Neural cell (in vitro differentiated cells): ENCODE results near the gene SLPI. TPM values are rescaled to one million over a fixed set of nuclear protein-coding genes. Genes with fewer than 3 reads are reported as not detected.

Source experiments
- H2AFZ ChIP-seq: fragments of 200-600, 300-800 bp; sonication (generic), shearing (Covaris generic); 2 replicates; pipeline ENCODE4 v1.6.0; 2014; ENCODE audit warnings: low read depth, mild to moderate bottlenecking, antibody characterized with exemption, low read length, moderate library complexity
- H3F3A ChIP-seq: fragments of 200-600 bp; shearing (Covaris generic); 2 replicates; pipeline ENCODE4 v1.6.1; 2016; ENCODE audit warnings: mild to moderate bottlenecking, moderate library complexity, mixed read lengths, antibody characterized with exemption, low read length; ENCODE audit not compliant: insufficient read depth, poor library complexity, severe bottlenecking
- H3K27ac ChIP-seq: fragments of 200-600, 300-800 bp; sonication (generic), shearing (Covaris generic); 2 replicates; pipeline ENCODE4 v1.5.1; 2014; ENCODE audit warnings: mild to moderate bottlenecking, low read length, moderate library complexity
- H3K27me3 ChIP-seq: fragments of 300-800, 200-600 bp; sonication (generic), shearing (Covaris generic); 2 replicates; pipeline ENCODE4 v1.6.0; 2014; ENCODE audit warnings: mild to moderate bottlenecking, low read depth, low read length, moderate library complexity; ENCODE audit not compliant: insufficient read depth
- H3K36me3 ChIP-seq: fragments of 300-800, 200-600 bp; sonication (generic), shearing (Covaris generic); 2 replicates; pipeline ENCODE4 v1.5.1; 2014; ENCODE audit warnings: mild to moderate bottlenecking, antibody characterized with exemption, low read length, moderate library complexity; ENCODE audit not compliant: insufficient read depth
- H3K4me2 ChIP-seq: fragments of 300-800, 200-600 bp; sonication (generic), shearing (Covaris generic); 2 replicates; pipeline ENCODE4 v1.6.0; 2014; ENCODE audit warnings: mild to moderate bottlenecking, low read length
- H3K4me3 ChIP-seq: fragments of 300-800, 200-600 bp; sonication (generic), shearing (Covaris generic); 2 replicates; pipeline ENCODE4 v1.5.1; 2014; ENCODE audit warnings: mild to moderate bottlenecking, low read length, moderate library complexity
- H3K79me2 ChIP-seq: fragments of 200-600 bp; shearing (Covaris generic); replicated peaks from 2 replicates; pipeline ENCODE4 v1.6.0; 2014; ENCODE audit warnings: mild to moderate bottlenecking, low read length, moderate library complexity; ENCODE audit not compliant: insufficient read depth
- H3K9ac ChIP-seq: fragments of 300-800, 200-600 bp; sonication (generic), shearing (Covaris generic); 2 replicates; pipeline ENCODE4 v1.6.1; 2016; ENCODE audit warnings: mild to moderate bottlenecking, low read length, mixed read lengths
- H3K9me2 ChIP-seq: fragments of 200-600 bp; shearing (Covaris generic); 2 replicates; pipeline ENCODE4 v1.6.1; 2016; ENCODE audit warnings: mild to moderate bottlenecking, low read length, mixed read lengths; ENCODE audit not compliant: insufficient read depth
- H3K9me3 ChIP-seq: fragments of 200-600, 300-800 bp; sonication (generic), shearing (Covaris generic); 2 replicates; pipeline ENCODE4 v1.6.1; 2016; ENCODE audit warnings: mild to moderate bottlenecking, mixed run types, low read length, moderate library complexity, mixed read lengths
- H4K20me1 ChIP-seq: fragments of 200-600 bp; shearing (Covaris generic); 2 replicates; pipeline ENCODE4 v1.6.1; 2016; ENCODE audit warnings: mild to moderate bottlenecking, mixed run types; ENCODE audit not compliant: insufficient read depth
- EP300 ChIP-seq: fragments of 450-650 bp; conservative IDR thresholded peaks from 2 replicates; pipeline ENCODE4 v1.6.1; 2014; ENCODE audit warnings: antibody characterized with exemption, mild to moderate bottlenecking, moderate library complexity; ENCODE audit not compliant: poor library complexity, severe bottlenecking
- EZH2 ChIP-seq: fragments of 200-600, 300-800 bp; shearing (Covaris generic), sonication (generic); IDR thresholded peaks from 2 replicates; pipeline ENCODE4 v1.6.1; 2014; ENCODE audit warnings: antibody characterized with exemption, low read length, borderline replicate concordance, mild to moderate bottlenecking; ENCODE audit not compliant: insufficient read depth, poor library complexity, severe bottlenecking
- MXI1 ChIP-seq: fragments of 450-650 bp; conservative IDR thresholded peaks from 2 replicates; pipeline ENCODE4 v1.6.1; 2014; ENCODE audit warnings: antibody characterized with exemption, mild to moderate bottlenecking; ENCODE audit not compliant: poor library complexity, severe bottlenecking
- POLR2AphosphoS5 ChIP-seq: IDR thresholded peaks from 2 replicates; pipeline ENCODE4 v1.6.1; 2012
- RAD21 ChIP-seq: fragments of 450-650 bp; conservative IDR thresholded peaks from 2 replicates; pipeline ENCODE4 v1.6.1; 2014; ENCODE audit warnings: antibody characterized with exemption, mild to moderate bottlenecking, moderate library complexity
- SMC3 ChIP-seq: fragments of 450-650 bp; conservative IDR thresholded peaks from 2 replicates; pipeline ENCODE4 v1.6.1; 2014; ENCODE audit warnings: antibody characterized with exemption, mild to moderate bottlenecking, moderate library complexity; ENCODE audit not compliant: poor library complexity
- TAF1 ChIP-seq: IDR thresholded peaks from 2 replicates; pipeline ENCODE4 v1.6.1; 2012; ENCODE audit warnings: low read depth
- polyA plus RNA-seq: library from polyadenylated mRNA; depleted of rRNA; stranded (reverse); fragments of >200 nt; gene quantifications from 2 replicates; pipeline ENCODE4 v1.2.3, GENCODE V29; 2014
- TF ChIP-seq, protein P1 (sequence below): IDR thresholded peaks from 2 replicates; pipeline ENCODE4 v1.6.1; 2012; ENCODE audit warnings: borderline replicate concordance
- TF ChIP-seq, protein P2 (sequence below): fragments of 450-650 bp; IDR thresholded peaks from 2 replicates; pipeline ENCODE4 v1.5.1; 2014; ENCODE audit warnings: antibody characterized with exemption, mild to moderate bottlenecking, moderate library complexity; ENCODE audit not compliant: poor library complexity, severe bottlenecking

SLPI gene
- polyA plus RNA-seq, 1 donor from 2014 or later, result not detected

DNA sequence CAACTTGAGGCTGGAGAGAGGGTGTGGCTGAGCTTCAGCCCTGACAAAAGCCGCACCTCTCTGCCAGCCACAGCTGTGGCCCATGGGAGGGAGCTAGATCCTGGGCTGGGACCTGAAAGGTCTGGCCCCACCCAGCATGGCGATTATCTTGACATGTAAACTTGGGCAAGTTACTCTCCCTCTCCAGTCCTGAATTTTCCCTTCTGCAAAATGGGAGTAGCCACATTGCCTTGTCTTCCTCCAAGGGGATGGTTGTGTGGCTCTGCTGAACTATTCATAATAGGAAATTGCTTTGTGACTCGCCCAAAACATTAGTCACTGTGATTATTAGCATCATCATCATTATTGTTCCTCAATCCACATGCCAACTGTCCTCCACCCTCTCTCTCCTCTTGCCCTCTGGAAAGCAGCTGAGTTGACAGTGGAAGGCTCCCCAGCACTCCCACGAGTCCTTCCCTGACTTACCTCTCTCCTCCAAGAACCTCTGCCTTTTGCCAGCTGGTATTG, 29.2 kb upstream of the SLPI start:
- H3K79me2 ChIP-seq, result no peaks in the 10 kb centered on the region
- H3K27me3 ChIP-seq, result no peaks in the 10 kb centered on the region
- H2AFZ ChIP-seq, result no peak overlapping the region
- no peaks in the 10 kb centered on the region for H3K36me3 ChIP-seq
- H3K4me2 ChIP-seq, result no peak overlapping the region
- no peak overlapping the region for H3K4me3 ChIP-seq
- H3K9me2 ChIP-seq, result no peaks in the 10 kb centered on the region
- H3F3A ChIP-seq, result no peaks in the 10 kb centered on the region
- H4K20me1 ChIP-seq, result no peaks in the 10 kb centered on the region
- H3K9ac ChIP-seq, result no peak overlapping the region
- no peaks in the 10 kb centered on the region for H3K9me3 ChIP-seq
- TF ChIP-seq EP300 (no peak), MXI1 (no peak), EZH2 (no peak), RAD21 (no peak), POLR2AphosphoS5 (no peak), TAF1 (no peak), SMC3 (no peak)
- TF ChIP-seq, protein P1, sequence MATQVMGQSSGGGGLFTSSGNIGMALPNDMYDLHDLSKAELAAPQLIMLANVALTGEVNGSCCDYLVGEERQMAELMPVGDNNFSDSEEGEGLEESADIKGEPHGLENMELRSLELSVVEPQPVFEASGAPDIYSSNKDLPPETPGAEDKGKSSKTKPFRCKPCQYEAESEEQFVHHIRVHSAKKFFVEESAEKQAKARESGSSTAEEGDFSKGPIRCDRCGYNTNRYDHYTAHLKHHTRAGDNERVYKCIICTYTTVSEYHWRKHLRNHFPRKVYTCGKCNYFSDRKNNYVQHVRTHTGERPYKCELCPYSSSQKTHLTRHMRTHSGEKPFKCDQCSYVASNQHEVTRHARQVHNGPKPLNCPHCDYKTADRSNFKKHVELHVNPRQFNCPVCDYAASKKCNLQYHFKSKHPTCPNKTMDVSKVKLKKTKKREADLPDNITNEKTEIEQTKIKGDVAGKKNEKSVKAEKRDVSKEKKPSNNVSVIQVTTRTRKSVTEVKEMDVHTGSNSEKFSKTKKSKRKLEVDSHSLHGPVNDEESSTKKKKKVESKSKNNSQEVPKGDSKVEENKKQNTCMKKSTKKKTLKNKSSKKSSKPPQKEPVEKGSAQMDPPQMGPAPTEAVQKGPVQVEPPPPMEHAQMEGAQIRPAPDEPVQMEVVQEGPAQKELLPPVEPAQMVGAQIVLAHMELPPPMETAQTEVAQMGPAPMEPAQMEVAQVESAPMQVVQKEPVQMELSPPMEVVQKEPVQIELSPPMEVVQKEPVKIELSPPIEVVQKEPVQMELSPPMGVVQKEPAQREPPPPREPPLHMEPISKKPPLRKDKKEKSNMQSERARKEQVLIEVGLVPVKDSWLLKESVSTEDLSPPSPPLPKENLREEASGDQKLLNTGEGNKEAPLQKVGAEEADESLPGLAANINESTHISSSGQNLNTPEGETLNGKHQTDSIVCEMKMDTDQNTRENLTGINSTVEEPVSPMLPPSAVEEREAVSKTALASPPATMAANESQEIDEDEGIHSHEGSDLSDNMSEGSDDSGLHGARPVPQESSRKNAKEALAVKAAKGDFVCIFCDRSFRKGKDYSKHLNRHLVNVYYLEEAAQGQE, result no peak
- TF ChIP-seq, protein P2, sequence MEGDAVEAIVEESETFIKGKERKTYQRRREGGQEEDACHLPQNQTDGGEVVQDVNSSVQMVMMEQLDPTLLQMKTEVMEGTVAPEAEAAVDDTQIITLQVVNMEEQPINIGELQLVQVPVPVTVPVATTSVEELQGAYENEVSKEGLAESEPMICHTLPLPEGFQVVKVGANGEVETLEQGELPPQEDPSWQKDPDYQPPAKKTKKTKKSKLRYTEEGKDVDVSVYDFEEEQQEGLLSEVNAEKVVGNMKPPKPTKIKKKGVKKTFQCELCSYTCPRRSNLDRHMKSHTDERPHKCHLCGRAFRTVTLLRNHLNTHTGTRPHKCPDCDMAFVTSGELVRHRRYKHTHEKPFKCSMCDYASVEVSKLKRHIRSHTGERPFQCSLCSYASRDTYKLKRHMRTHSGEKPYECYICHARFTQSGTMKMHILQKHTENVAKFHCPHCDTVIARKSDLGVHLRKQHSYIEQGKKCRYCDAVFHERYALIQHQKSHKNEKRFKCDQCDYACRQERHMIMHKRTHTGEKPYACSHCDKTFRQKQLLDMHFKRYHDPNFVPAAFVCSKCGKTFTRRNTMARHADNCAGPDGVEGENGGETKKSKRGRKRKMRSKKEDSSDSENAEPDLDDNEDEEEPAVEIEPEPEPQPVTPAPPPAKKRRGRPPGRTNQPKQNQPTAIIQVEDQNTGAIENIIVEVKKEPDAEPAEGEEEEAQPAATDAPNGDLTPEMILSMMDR, result no peak
- H3K27ac ChIP-seq, result no peak overlapping the region

- no peak overlapping the region for H2AFZ ChIP-seq
- H3K27ac ChIP-seq, result no peak overlapping the region
- no peak overlapping the region for H3K4me2 ChIP-seq
- H3K9ac ChIP-seq, result no peak overlapping the region
- no peaks in the 10 kb centered on the region for H3K9me3 ChIP-seq
- no peaks in the 10 kb centered on the region for H4K20me1 ChIP-seq
- TF ChIP-seq MXI1, result no peak
- TF ChIP-seq RAD21, result no peak
- TF ChIP-seq TAF1, result no peak
- no peak for TF ChIP-seq SMC3
- no peak for TF ChIP-seq EP300
- TF ChIP-seq EZH2, result no peak
- TF ChIP-seq, protein P2, result no peak
- TF ChIP-seq, protein P1, result no peak
- TF ChIP-seq POLR2AphosphoS5, result no peak
- H3K9me2 ChIP-seq, result no peaks in the 10 kb centered on the region
- H3K27me3 ChIP-seq, result no peaks in the 10 kb centered on the region
- no peaks in the 10 kb centered on the region for H3F3A ChIP-seq
- H3K36me3 ChIP-seq, result no peaks in the 10 kb centered on the region
- no peaks in the 10 kb centered on the region for H3K79me2 ChIP-seq
- H3K4me3 ChIP-seq, result no peak overlapping the region
Observed at GRCh38 chr20:45282700-45283550, 28.6 kb upstream of the SLPI start.
